ENCODE measurements around the gene ABCC5.
"Not testable (repeated sequence)": the region's sequence is repeated elsewhere in the genome, so short reads cannot be mapped to it uniquely, and the experiment has no call there.

Gene ABCC5

GRCh38 chr3:184029443-184029842 lies 11.8 kb upstream of the ABCC5 start:
- DNase-seq (ENCODE audit: low spot score) = no peak
- TF ChIP-seq, protein P1, sequence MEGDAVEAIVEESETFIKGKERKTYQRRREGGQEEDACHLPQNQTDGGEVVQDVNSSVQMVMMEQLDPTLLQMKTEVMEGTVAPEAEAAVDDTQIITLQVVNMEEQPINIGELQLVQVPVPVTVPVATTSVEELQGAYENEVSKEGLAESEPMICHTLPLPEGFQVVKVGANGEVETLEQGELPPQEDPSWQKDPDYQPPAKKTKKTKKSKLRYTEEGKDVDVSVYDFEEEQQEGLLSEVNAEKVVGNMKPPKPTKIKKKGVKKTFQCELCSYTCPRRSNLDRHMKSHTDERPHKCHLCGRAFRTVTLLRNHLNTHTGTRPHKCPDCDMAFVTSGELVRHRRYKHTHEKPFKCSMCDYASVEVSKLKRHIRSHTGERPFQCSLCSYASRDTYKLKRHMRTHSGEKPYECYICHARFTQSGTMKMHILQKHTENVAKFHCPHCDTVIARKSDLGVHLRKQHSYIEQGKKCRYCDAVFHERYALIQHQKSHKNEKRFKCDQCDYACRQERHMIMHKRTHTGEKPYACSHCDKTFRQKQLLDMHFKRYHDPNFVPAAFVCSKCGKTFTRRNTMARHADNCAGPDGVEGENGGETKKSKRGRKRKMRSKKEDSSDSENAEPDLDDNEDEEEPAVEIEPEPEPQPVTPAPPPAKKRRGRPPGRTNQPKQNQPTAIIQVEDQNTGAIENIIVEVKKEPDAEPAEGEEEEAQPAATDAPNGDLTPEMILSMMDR (IDR thresholded peaks at IDR 0.05; ENCODE audit: extremely low read depth, missing control alignments) = no peak

GRCh38 chr3:184028275-184028890 lies 10.7 kb upstream of the ABCC5 start:
- DNase-seq (ENCODE audit: low spot score) = not testable (repeated sequence)

DNA sequence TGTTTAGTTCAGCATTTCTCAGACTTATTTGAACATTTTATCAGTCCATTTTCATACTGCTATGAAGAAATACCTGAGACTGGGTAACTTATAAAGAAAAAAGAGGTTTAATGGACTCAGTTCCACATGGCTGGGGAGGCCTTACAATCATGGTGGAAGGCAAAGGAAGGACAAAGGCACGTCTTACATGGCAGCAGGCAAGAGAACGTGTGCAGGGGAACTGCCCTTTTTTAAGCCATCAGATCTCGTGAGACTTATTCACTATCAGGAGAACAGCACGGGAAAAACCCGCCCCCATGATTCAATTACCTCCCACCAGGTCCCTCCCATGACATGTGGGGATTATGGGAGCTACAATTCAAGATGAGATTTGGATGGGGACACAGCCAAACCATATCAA lies 7.6 kb upstream of the ABCC5 start:
- not testable (repeated sequence) for DNase-seq (ENCODE audit: low spot score)

GRCh38 chr3:184022323-184022722 lies 4.6 kb upstream of the ABCC5 start:
- DNase-seq (ENCODE audit: low spot score) = no peak
- TF ChIP-seq, protein P1 (IDR thresholded peaks at IDR 0.05; ENCODE audit: extremely low read depth, missing control alignments) = no peak

DNA sequence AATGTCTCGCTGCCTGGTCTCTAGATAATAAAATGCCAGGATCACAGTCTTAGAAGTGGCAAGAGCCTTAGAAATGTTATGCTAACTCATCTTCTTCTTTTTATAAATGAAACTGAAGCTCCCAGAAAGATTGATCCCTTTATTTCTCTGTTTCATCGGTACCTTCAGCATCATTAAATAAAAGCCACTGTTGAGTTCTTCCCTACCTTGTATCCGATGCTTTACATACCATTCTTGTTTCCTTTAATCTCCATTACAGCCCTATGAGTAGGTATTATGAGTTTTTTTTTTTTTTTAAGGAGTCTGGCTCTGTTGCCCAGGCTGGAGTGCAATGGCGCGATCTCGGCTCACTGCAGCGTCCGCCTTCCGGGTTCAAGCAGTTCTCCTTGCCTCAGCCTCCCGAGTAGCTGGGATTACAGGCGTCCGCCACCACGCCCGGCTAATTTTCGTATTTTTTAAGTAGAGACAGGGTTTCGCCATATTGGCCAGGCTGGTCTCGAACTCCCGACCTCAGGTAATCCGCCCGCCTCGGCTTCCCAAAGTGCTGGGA lies 815 bp upstream of the ABCC5 start:
- TF ChIP-seq, protein P1 (IDR thresholded peaks at IDR 0.05; ENCODE audit: extremely low read depth, missing control alignments) = no peak
- no peak for DNase-seq (ENCODE audit: low spot score)

- DNase-seq (ENCODE audit: low spot score) = peak; percentile 85
- TF ChIP-seq, protein P1 (IDR thresholded peaks at IDR 0.05; ENCODE audit: extremely low read depth, missing control alignments) = peak; percentile 88
Observed at GRCh38 chr3:184016811-184017671, 643 bp downstream of the ABCC5 start.

DNA sequence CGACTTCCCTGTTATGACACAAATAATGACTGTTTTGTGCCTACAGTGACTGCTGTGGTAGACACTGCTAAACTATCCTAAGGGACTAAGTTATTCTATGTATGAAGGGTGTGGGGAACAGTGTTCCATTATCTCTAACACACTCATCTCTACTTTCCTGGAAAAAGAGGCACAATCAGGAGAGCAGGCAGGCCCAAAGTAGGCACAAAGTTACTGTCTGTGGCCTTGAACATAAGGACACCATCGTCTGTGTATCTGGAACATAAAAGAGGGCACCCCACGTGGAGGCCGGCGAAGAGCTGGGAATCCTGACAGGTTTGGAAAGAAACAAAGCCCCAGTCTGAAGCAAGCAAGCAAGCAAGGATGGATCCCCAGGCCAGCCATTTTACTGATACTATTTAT lies 1.5 kb downstream of the ABCC5 start:
- TF ChIP-seq, protein P1 (IDR thresholded peaks at IDR 0.05; ENCODE audit: extremely low read depth, missing control alignments) = no peak
- no peak for DNase-seq (ENCODE audit: low spot score)

GRCh38 chr3:184015381-184016019 lies 2.2 kb downstream of the ABCC5 start:
- no peak for DNase-seq (ENCODE audit: low spot score)
- TF ChIP-seq, protein P1 (IDR thresholded peaks at IDR 0.05; ENCODE audit: extremely low read depth, missing control alignments) = no peak

Data from GM20000 (cell line).